ENCODE results near the gene SFRP2. TPM values are rescaled to one million over a fixed set of nuclear protein-coding genes. Genes with fewer than 3 reads are reported as not detected.

The SFRP2 gene, protein sequence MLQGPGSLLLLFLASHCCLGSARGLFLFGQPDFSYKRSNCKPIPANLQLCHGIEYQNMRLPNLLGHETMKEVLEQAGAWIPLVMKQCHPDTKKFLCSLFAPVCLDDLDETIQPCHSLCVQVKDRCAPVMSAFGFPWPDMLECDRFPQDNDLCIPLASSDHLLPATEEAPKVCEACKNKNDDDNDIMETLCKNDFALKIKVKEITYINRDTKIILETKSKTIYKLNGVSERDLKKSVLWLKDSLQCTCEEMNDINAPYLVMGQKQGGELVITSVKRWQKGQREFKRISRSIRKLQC
- 12.5 TPM for total RNA-seq
- long read RNA-seq, transcript SFRP2-201 (3 exons, 2,032 nt), result major isoform, 34 of 34 reads
- long read RNA-seq, partial matches to known transcripts, result 0 of 34 reads
- long read RNA-seq, other reads (novel, unspliced or antisense), result 0 of 34 reads

DNA sequence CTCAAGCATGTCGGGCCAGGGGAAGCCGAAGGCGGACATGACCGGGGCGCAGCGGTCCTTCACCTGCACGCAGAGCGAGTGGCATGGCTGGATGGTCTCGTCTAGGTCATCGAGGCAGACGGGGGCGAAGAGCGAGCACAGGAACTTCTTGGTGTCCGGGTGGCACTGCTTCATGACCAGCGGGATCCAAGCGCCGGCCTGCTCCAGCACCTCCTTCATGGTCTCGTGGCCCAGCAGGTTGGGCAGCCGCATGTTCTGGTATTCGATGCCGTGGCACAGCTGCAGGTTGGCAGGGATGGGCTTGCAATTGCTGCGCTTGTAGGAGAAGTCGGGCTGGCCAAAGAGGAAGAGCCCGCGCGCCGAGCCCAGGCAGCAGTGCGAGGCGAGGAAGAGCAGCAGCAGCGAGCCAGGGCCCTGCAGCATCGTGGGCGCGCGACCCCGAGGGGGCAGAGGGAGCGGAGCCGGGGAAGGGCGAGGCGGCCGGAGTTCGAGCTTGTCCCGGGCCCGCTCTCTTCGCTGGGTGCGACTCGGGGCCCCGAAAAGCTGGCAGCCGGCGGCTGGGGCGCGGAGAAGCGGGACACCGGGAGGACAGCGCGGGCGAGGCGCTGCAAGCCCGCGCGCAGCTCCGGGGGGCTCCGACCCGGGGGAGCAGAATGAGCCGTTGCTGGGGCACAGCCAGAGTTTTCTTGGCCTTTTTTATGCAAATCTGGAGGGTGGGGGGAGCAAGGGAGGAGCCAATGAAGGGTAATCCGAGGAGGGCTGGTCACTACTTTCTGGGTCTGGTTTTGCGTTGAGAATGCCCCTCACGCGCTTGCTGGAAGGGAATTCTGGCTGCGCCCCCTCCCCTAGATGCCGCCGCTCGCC, at the start of gene SFRP2:
SFRP2 (minus strand) TSS at position 671 of the 864 bp plus-strand sequence; CDS start at position 423, 248 bp downstream.
- Histone ChIP-seq H3K27ac (no peak within 1 kb of the TSS), H3K4me3 (peak within 1 kb of the TSS; percentile 26)

DNA sequence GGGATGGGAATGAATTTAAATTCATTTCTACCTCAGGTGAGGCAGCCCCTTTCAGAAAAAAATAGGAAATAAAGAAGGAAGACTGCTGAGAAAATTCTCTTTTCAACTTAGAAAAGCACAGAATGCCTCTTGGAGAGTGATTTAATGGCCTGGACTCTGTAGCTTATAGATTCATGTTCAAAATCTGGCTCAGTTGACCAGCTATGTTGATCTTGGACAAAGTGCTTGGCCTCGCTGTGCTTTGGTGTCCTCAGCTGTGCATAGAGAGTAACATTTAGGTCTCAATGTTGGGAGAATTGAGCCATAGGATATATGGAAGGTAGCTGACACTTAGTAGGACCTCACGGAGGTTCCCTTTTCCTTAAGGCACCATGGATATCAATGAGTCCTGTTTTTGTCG, 49.7 kb upstream of the SFRP2 start:
- no peaks in the 10 kb centered on the region for H3K36me3 ChIP-seq
- DNase-seq (no peak), ATAC-seq (no peak)
- H3K4me3 ChIP-seq, result no peak overlapping the region
- H3K27me3 ChIP-seq, result no peaks in the 10 kb centered on the region
- H3K4me1 ChIP-seq, result no peaks in the 10 kb centered on the region
- no peaks in the 10 kb centered on the region for H3K9me3 ChIP-seq
- intact Hi-C loops (cut with DNase I), result no loop called here
- H3K27ac ChIP-seq, result no peak overlapping the region
- TF ChIP-seq, protein P1, sequence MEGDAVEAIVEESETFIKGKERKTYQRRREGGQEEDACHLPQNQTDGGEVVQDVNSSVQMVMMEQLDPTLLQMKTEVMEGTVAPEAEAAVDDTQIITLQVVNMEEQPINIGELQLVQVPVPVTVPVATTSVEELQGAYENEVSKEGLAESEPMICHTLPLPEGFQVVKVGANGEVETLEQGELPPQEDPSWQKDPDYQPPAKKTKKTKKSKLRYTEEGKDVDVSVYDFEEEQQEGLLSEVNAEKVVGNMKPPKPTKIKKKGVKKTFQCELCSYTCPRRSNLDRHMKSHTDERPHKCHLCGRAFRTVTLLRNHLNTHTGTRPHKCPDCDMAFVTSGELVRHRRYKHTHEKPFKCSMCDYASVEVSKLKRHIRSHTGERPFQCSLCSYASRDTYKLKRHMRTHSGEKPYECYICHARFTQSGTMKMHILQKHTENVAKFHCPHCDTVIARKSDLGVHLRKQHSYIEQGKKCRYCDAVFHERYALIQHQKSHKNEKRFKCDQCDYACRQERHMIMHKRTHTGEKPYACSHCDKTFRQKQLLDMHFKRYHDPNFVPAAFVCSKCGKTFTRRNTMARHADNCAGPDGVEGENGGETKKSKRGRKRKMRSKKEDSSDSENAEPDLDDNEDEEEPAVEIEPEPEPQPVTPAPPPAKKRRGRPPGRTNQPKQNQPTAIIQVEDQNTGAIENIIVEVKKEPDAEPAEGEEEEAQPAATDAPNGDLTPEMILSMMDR (IDR thresholded peaks at IDR 0.05), result no peak

More for the DNA sequence above, at the start of gene SFRP2:
- intact Hi-C loops (cut with DNase I), result no loop called here
- Histone ChIP-seq H3K4me1 (peaks cover 30% of the 10 kb centered on the region), H3K36me3 (no peaks in the 10 kb centered on the region), H3K27me3 (peaks cover 68% of the 10 kb centered on the region), H3K9me3 (no peaks in the 10 kb centered on the region)
- ATAC-seq (no peak), DNase-seq (peak; percentile 65)
- TF ChIP-seq, protein P1 (IDR thresholded peaks at IDR 0.05), result no peak

DNA sequence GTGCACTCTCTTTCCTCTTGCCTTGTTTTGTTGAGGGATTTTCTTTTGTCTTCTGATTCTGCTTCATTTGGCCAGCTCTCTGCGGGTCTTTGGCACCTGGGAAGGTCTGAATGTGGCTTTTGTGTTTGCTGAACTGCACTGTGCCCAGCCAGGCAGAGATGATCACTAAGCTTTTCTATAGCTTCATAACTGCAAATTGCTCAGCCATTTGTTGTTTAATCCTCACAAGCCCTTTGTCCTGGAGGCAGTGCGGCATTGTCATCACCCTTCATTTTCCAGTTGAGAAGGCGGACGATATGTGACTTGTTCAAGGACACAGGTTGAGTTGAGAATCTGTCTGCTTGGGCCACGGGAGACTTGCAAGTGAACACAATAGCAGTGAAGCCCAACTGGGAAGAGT, 46.0 kb upstream of the SFRP2 start:
- ATAC-seq, result no peak

DNA sequence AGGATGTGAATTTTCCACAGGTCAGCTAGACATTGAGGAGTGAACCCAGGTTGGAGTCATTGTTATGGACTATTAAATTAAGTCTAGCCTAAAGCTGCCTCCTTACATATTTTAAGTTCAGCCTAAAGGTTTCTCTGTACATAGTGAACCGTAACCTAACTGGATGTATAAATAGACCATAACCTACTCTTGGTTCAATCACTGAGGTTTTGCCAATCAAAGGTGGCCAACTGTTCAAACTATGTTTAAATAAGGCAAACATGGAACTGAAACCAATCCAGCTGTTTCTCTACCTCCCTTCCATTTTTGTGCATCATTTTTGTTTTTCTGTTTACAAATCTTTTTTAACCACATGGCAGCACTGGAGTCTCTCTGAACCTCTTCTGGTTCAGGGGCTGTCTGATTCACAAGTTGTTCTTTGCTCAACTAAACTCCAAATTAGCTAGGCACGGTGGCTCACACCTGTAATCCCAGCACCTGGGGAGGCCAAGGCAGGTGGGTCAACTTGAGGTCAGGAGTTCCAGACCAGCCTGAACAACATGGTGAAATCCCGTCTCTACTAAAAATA, 43.9 kb upstream of the SFRP2 start:
- DNase-seq, result no peak
- TF ChIP-seq, protein P1 (IDR thresholded peaks at IDR 0.05), result no peak
- Histone ChIP-seq H3K9me3 (no peaks in the 10 kb centered on the region), H3K4me3 (no peak overlapping the region), H3K27me3 (no peaks in the 10 kb centered on the region), H3K36me3 (no peaks in the 10 kb centered on the region), H3K4me1 (no peaks in the 10 kb centered on the region), H3K27ac (no peak overlapping the region)
- intact Hi-C loops (cut with DNase I), result no loop called here
- no peak for ATAC-seq

More for the DNA sequence above, 46.0 kb upstream of the SFRP2 start:
- Histone ChIP-seq H3K27ac (no peak overlapping the region), H3K4me3 (no peak overlapping the region), H3K4me1 (no peaks in the 10 kb centered on the region), H3K27me3 (no peaks in the 10 kb centered on the region), H3K9me3 (no peaks in the 10 kb centered on the region), H3K36me3 (no peaks in the 10 kb centered on the region)
- TF ChIP-seq, protein P1 (IDR thresholded peaks at IDR 0.05), result no peak
- intact Hi-C loops (cut with DNase I), result no loop called here
- DNase-seq, result no peak

DNA sequence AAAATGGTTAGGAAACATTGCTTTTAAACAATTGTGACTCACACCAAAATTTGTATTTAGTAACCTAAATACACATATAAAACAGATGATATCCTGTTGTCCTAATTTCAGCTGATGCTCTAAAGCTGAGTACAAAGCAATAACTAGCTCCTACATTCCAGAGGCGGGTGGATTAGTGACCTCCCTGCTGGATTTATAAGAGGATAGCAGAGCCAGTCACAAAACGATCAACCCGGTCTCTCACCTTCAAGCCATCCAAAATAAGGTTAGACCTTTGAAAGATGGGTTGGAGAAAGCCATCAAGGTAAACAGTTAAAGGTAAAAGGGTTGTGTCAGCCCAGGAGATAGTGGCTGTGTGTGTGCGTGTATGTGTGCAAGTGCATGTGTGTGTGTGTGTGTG, 43.2 kb upstream of the SFRP2 start:
- intact Hi-C loops (cut with DNase I), result no loop called here

More for the DNA sequence above, 43.2 kb upstream of the SFRP2 start:
- ATAC-seq, result no peak
- Histone ChIP-seq H3K9me3 (no peaks in the 10 kb centered on the region), H3K27ac (no peak overlapping the region), H3K4me3 (no peak overlapping the region), H3K36me3 (no peaks in the 10 kb centered on the region), H3K27me3 (no peaks in the 10 kb centered on the region), H3K4me1 (no peaks in the 10 kb centered on the region)
- no peak for DNase-seq
- TF ChIP-seq, protein P1 (IDR thresholded peaks at IDR 0.05), result no peak
